PC-9 (cell line): Measurements from ENCODE around the gene YWHAG.

ENCODE experiments used
- EZH2 ChIP-seq: fragments of 200-600 bp; sonication (generic); IDR thresholded peaks from 2 replicates; pipeline ENCODE4 v1.8.0; 2017; ENCODE audit warnings: antibody characterized with exemption, low read depth
- TF ChIP-seq, protein P1 (sequence below): fragments of 200-600 bp; sonication (generic); conservative IDR thresholded peaks from 2 replicates; pipeline ENCODE4 v1.6.1; 2017; ENCODE audit warnings: mixed run types, antibody characterized with exemption, mild to moderate bottlenecking, moderate library complexity

GRCh38 chr7:76408121-76408560, 49.4 kb upstream of the YWHAG start:
- TF ChIP-seq EZH2 = no peak
- TF ChIP-seq, protein P1, sequence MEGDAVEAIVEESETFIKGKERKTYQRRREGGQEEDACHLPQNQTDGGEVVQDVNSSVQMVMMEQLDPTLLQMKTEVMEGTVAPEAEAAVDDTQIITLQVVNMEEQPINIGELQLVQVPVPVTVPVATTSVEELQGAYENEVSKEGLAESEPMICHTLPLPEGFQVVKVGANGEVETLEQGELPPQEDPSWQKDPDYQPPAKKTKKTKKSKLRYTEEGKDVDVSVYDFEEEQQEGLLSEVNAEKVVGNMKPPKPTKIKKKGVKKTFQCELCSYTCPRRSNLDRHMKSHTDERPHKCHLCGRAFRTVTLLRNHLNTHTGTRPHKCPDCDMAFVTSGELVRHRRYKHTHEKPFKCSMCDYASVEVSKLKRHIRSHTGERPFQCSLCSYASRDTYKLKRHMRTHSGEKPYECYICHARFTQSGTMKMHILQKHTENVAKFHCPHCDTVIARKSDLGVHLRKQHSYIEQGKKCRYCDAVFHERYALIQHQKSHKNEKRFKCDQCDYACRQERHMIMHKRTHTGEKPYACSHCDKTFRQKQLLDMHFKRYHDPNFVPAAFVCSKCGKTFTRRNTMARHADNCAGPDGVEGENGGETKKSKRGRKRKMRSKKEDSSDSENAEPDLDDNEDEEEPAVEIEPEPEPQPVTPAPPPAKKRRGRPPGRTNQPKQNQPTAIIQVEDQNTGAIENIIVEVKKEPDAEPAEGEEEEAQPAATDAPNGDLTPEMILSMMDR = no peak
